ENCODE results near the gene GPR12.
"Not testable (repeated sequence)": the region's sequence is repeated elsewhere in the genome, so short reads cannot be mapped to it uniquely, and the experiment has no call there.

GPR12 gene

GRCh38 chr13:26727122-26727521 lies 33.5 kb downstream of the GPR12 start:
- H4K20me1 ChIP-seq (ENCODE audit: insufficient read depth, low read length): no peaks in the 10 kb centered on the region
- H3F3A ChIP-seq (ENCODE audit: insufficient read depth, low read length): no peaks in the 10 kb centered on the region
- no peaks in the 10 kb centered on the region for H3K27me3 ChIP-seq (replicated peaks; ENCODE audit: insufficient read depth, low read length)
- H3K9me2 ChIP-seq (replicated peaks; ENCODE audit: insufficient read depth, low read length): no peaks in the 10 kb centered on the region
- no peak overlapping the region for H3K27ac ChIP-seq (ENCODE audit: low read length)
- no peaks in the 10 kb centered on the region for H3K4me1 ChIP-seq (ENCODE audit: low read length)
- no peaks in the 10 kb centered on the region for H3K79me2 ChIP-seq (ENCODE audit: low read length)
- no peak for DNase-seq
- no peak overlapping the region for H2AFZ ChIP-seq (ENCODE audit: low read length)
- no peak overlapping the region for H3K4me3 ChIP-seq (ENCODE audit: low read length)
- no peaks in the 10 kb centered on the region for H3K9me3 ChIP-seq (replicated peaks; ENCODE audit: insufficient read depth, low read length)
- no peak for TF ChIP-seq CTCF (IDR thresholded peaks at IDR 0.05; ENCODE audit: low read length)
- TF ChIP-seq EZH2phosphoT487 (IDR thresholded peaks at IDR 0.05; ENCODE audit: low read length): no peak
- no peak for TF ChIP-seq EZH2 (optimal IDR thresholded peaks at IDR 0.05; ENCODE audit: low read depth, low read length)
- no peaks in the 10 kb centered on the region for H3K36me3 ChIP-seq (replicated peaks; ENCODE audit: insufficient read depth, low read length)
- no peak overlapping the region for H3K9ac ChIP-seq (ENCODE audit: low read length)
- no peak overlapping the region for H3K4me2 ChIP-seq (ENCODE audit: low read depth, low read length)

DNA sequence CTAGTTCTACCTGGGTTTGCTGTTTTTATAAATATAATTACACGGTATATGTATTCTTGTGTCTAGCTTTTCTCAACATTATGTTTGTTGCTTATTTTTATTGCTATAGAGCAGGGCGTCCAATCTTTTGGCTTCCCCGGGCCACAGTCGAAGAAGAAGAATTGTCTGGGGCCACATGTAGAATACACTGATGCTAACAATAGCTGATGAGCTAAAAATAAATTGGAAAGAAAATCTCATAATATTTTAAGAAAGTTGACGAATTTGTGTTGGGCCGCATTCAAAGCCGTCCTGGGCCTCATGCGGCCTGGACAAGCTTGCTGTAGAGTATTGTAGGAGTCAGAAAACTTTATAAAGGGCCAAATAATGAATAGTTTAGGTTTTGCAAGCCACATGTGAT lies 33.9 kb downstream of the GPR12 start:
- Histone ChIP-seq H3K4me3 (ENCODE audit: low read length) (no peak overlapping the region), H3K4me1 (ENCODE audit: low read length) (no peaks in the 10 kb centered on the region), H3K79me2 (ENCODE audit: low read length) (no peaks in the 10 kb centered on the region), H3K9me2 (replicated peaks; ENCODE audit: insufficient read depth, low read length) (no peaks in the 10 kb centered on the region), H2AFZ (ENCODE audit: low read length) (no peak overlapping the region), H3F3A (ENCODE audit: insufficient read depth, low read length) (no peaks in the 10 kb centered on the region), H3K4me2 (ENCODE audit: low read depth, low read length) (no peak overlapping the region), H3K36me3 (replicated peaks; ENCODE audit: insufficient read depth, low read length) (no peaks in the 10 kb centered on the region), H4K20me1 (ENCODE audit: insufficient read depth, low read length) (no peaks in the 10 kb centered on the region), H3K27ac (ENCODE audit: low read length) (no peak overlapping the region), H3K27me3 (replicated peaks; ENCODE audit: insufficient read depth, low read length) (no peaks in the 10 kb centered on the region), H3K9ac (ENCODE audit: low read length) (no peak overlapping the region), H3K9me3 (replicated peaks; ENCODE audit: insufficient read depth, low read length) (no peaks in the 10 kb centered on the region)
- TF ChIP-seq EZH2 (optimal IDR thresholded peaks at IDR 0.05; ENCODE audit: low read depth, low read length): no peak
- TF ChIP-seq EZH2phosphoT487 (IDR thresholded peaks at IDR 0.05; ENCODE audit: low read length): no peak
- no peak for TF ChIP-seq CTCF (IDR thresholded peaks at IDR 0.05; ENCODE audit: low read length)
- no peak for DNase-seq

GRCh38 chr13:26723620-26724019 lies 37.0 kb downstream of the GPR12 start:
- H3K9me3 ChIP-seq (replicated peaks; ENCODE audit: insufficient read depth, low read length): not testable (repeated sequence)

DNA sequence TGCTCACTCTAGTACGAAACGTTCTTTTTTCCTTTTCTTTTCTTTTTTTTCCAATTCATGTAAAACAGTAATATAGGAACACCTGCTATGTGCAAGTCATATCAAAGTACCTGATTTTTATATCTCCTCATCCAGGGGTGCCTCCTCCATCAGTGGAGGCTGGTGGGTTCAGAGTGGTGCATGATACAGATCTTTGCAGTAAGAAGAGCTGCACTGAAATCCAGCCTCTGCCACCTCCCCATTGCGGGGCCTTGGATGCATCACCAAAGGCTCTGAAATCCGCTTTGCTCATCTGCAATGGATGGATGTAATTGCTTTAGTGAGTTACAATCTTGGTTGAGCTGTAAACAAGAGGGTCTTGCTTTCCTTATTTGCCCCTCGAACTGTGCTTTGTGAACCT lies 38.3 kb downstream of the GPR12 start:
- Histone ChIP-seq H3K4me1 (ENCODE audit: low read length) (no peaks in the 10 kb centered on the region), H3K4me3 (ENCODE audit: low read length) (no peak overlapping the region), H3K27me3 (replicated peaks; ENCODE audit: insufficient read depth, low read length) (no peaks in the 10 kb centered on the region)

More at GRCh38 chr13:26723620-26724019, 37.0 kb downstream of the GPR12 start:
- H3K9ac ChIP-seq (ENCODE audit: low read length); H4K20me1 ChIP-seq (ENCODE audit: insufficient read depth, low read length); H3F3A ChIP-seq (ENCODE audit: insufficient read depth, low read length); H3K4me2 ChIP-seq (ENCODE audit: low read depth, low read length); H3K4me1 ChIP-seq (ENCODE audit: low read length); H3K27ac ChIP-seq (ENCODE audit: low read length); H2AFZ ChIP-seq (ENCODE audit: low read length); H3K9me2 ChIP-seq (replicated peaks; ENCODE audit: insufficient read depth, low read length); H3K4me3 ChIP-seq (ENCODE audit: low read length); H3K79me2 ChIP-seq (ENCODE audit: low read length); DNase-seq; H3K36me3 ChIP-seq (replicated peaks; ENCODE audit: insufficient read depth, low read length); H3K27me3 ChIP-seq (replicated peaks; ENCODE audit: insufficient read depth, low read length): not testable (repeated sequence)

More for the DNA sequence above, 38.3 kb downstream of the GPR12 start:
- Histone ChIP-seq H4K20me1 (ENCODE audit: insufficient read depth, low read length) (no peaks in the 10 kb centered on the region), H3K9me2 (replicated peaks; ENCODE audit: insufficient read depth, low read length) (no peaks in the 10 kb centered on the region), H3K79me2 (ENCODE audit: low read length) (no peaks in the 10 kb centered on the region), H3K4me2 (ENCODE audit: low read depth, low read length) (no peak overlapping the region), H2AFZ (ENCODE audit: low read length) (no peak overlapping the region), H3K9me3 (replicated peaks; ENCODE audit: insufficient read depth, low read length) (no peaks in the 10 kb centered on the region), H3K36me3 (replicated peaks; ENCODE audit: insufficient read depth, low read length) (no peaks in the 10 kb centered on the region), H3F3A (ENCODE audit: insufficient read depth, low read length) (no peaks in the 10 kb centered on the region), H3K9ac (ENCODE audit: low read length) (no peak overlapping the region), H3K27ac (ENCODE audit: low read length) (no peak overlapping the region)
- no peak for TF ChIP-seq EZH2 (optimal IDR thresholded peaks at IDR 0.05; ENCODE audit: low read depth, low read length)
- no peak for TF ChIP-seq EZH2phosphoT487 (IDR thresholded peaks at IDR 0.05; ENCODE audit: low read length)
- no peak for TF ChIP-seq CTCF (IDR thresholded peaks at IDR 0.05; ENCODE audit: low read length)
- DNase-seq: no peak

Measured in MM.1S (cell line).